ENCODE results near the gene INPP5A. TPM values are rescaled to one million over a fixed set of nuclear protein-coding genes. Genes with fewer than 3 reads are reported as not detected.

INPP5A gene
- total and polyA plus RNA-seq, 2 of the 13 experiments (the other 11 are each of a cell fraction or from before 2014, with no cell fraction given): 17.5 to 37.9 TPM

GRCh38 chr10:132725202-132725601 is 187.6 kb downstream of the INPP5A start:
- H3K27me3 ChIP-seq (ENCODE audit: control insufficient read depth in 1 of 2, insufficient read depth in 2 of 2, low read length in 2 of 2): no peaks in the 10 kb centered on the region
- ATAC-seq (no peak), FAIRE-seq (no peak), DNase-seq (ENCODE audit: low spot score) (no peak)
- POLR2A ChIA-PET: no interaction called here
- H4K20me1 ChIP-seq (ENCODE audit: insufficient read depth, low read length): no peaks in the 10 kb centered on the region
- CTCF ChIA-PET (ENCODE audit: low intra/inter-chr PET ratio, low total read pairs): no interaction called here
- intact Hi-C loops (cut with micrococcal nuclease; ENCODE audit: unreplicated experiment): no loop called here
- no peak overlapping the region for H3K9ac ChIP-seq (ENCODE audit: insufficient read depth, low read depth, low read length)
- in situ Hi-C loops (cut with HindIII; ENCODE audit: extremely low pct_ligation_motif_present, low pct_unique_long_range_greater_than_20kb): no loop called here
- H3K27ac ChIP-seq (ENCODE audit: extremely low read length, insufficient read depth, low read length): no peak overlapping the region
- H2AFZ ChIP-seq (ENCODE audit: low read length): no peak overlapping the region
- TF ChIP-seq MIER3 (CRISPR knock-in tag; IDR thresholded peaks at IDR 0.05; ENCODE audit: borderline replicate concordance) (no peak), SMYD3 (CRISPR knock-in tag; IDR thresholded peaks at IDR 0.05) (no peak), RARA (CRISPR knock-in tag; IDR thresholded peaks at IDR 0.05) (no peak), SIN3A (IDR thresholded peaks at IDR 0.05; ENCODE audit: borderline replicate concordance, low read depth, low read length) (no peak), ZNF224 (CRISPR knock-in tag; IDR thresholded peaks at IDR 0.05) (no peak), ZSCAN21 (CRISPR knock-in tag; IDR thresholded peaks at IDR 0.05; ENCODE audit: borderline replicate concordance) (no peak), ZNF646 (CRISPR knock-in tag; IDR thresholded peaks at IDR 0.05) (no peak), KAT2B (IDR thresholded peaks at IDR 0.05; ENCODE audit: borderline replicate concordance, low read depth, low read length) (no peak), HMG20A (CRISPR knock-in tag; IDR thresholded peaks at IDR 0.05; ENCODE audit: borderline replicate concordance) (no peak), EZH2 (conservative IDR thresholded peaks at IDR 0.05; ENCODE audit: low read depth, low read length) (no peak), IKZF1 (IDR thresholded peaks at IDR 0.05) (no peak), NFYB (CRISPR knock-in tag; IDR thresholded peaks at IDR 0.05) (no peak)
- H3K9me3 ChIP-seq (ENCODE audit: low read length): no peaks in the 10 kb centered on the region
- no peaks in the 10 kb centered on the region for H3K4me1 ChIP-seq (ENCODE audit: insufficient read depth, low read length)
- 96% methylated on average over 14 of the region's 16 CpGs for WGBS (ENCODE audit: low lambda C conversion rate)
- no peak overlapping the region for H3K4me3 ChIP-seq (replicated peaks in 1 of 3; ENCODE audit: insufficient read depth in 1 of 3, low read depth in 2 of 3, low read length in 3 of 3)
- no TSS peak for BruUV-seq (replicated peaks)
- no peaks in the 10 kb centered on the region for H3K79me2 ChIP-seq (ENCODE audit: insufficient read depth, low read length)
- H3K4me2 ChIP-seq (ENCODE audit: low read depth, low read length): no peak overlapping the region
- peaks cover 0 to 8% of the 10 kb centered on the region in 2 experiments; a peak in 1 of 5 replicates for H3K36me3 ChIP-seq (replicated peaks in 1 of 2; ENCODE audit: control insufficient read depth in 1 of 2, insufficient read depth in 2 of 2, low read length in 2 of 2)

Data from HepG2 (cell line).